OCI-LY7 (cell line): ENCODE measurements around the gene MTERF1. TPM values are rescaled to one million over a fixed set of nuclear protein-coding genes. Genes with fewer than 3 reads are reported as not detected.

Experiments
- BruUV-seq: library from RNA; stranded (reverse); fragments of 400-500 nt; replicated peaks from 2 replicates; lab custom pipeline; 2021; lab: Mats Ljungman, UMichigan
- CTCF ChIA-PET: fragments of 300-600 bp; sonication (Branson Sonifier 250); formaldehyde crosslinking; loops from one replicate; lab custom pipeline; 2022; ENCODE audit warnings: antibody characterized with exemption; ENCODE audit not compliant: unreplicated experiment; lab: Charles Lee
- POLR2A ChIA-PET: fragments of 300-600 bp; sonication (Branson Sonifier 250); formaldehyde crosslinking; loops from one replicate; lab custom pipeline; 2022; ENCODE audit warnings: antibody characterized with exemption; lab: Charles Lee
- DNase-seq: peaks from one replicate; pipeline ENCODE4 v3.0.0-alpha.2; 2015; ENCODE audit warnings: low spot score
- H2AFZ ChIP-seq: fragments of 200-600 bp; sonication (generic), shearing (Covaris generic); 2 replicates; pipeline ENCODE4 v1.6.1; 2014; ENCODE audit warnings: mild to moderate bottlenecking, antibody characterized with exemption, low read length, moderate library complexity
- H3K27ac ChIP-seq: fragments of 200-600 bp; sonication (generic); 2 replicates; pipeline ENCODE4 v1.5.1; 2014; ENCODE audit warnings: mixed run types, low read depth, mild to moderate bottlenecking, moderate library complexity, low read length, inconsistent platforms; ENCODE audit not compliant: poor library complexity, severe bottlenecking
- H3K36me3 ChIP-seq: fragments of 200-600 bp; sonication (generic); 2 replicates; pipeline ENCODE4 v1.6.1; 2014; ENCODE audit warnings: mild to moderate bottlenecking, antibody characterized with exemption, low read length, moderate library complexity, mixed read lengths; ENCODE audit not compliant: insufficient read depth
- H3K4me1 ChIP-seq: fragments of 200-600 bp; sonication (generic); 2 replicates; pipeline ENCODE4 v1.5.1; 2014; ENCODE audit warnings: mild to moderate bottlenecking, low read length; ENCODE audit not compliant: insufficient read depth, poor library complexity, severe bottlenecking
- H3K4me2 ChIP-seq: fragments of 200-600 bp; sonication (generic); 2 replicates; pipeline ENCODE4 v1.6.1; 2014; ENCODE audit warnings: mild to moderate bottlenecking, low read length
- H3K4me3 ChIP-seq: fragments of 200-600 bp; sonication (generic); 2 replicates; pipeline ENCODE4 v1.5.1; 2014; ENCODE audit warnings: mild to moderate bottlenecking, low read depth, low read length; ENCODE audit not compliant: poor library complexity, severe bottlenecking
- H3K79me2 ChIP-seq: fragments of 200-600 bp; sonication (generic); 2 replicates; pipeline ENCODE4 v1.6.1; 2016; ENCODE audit warnings: low read depth, mild to moderate bottlenecking, low read length, moderate library complexity, mixed read lengths; ENCODE audit not compliant: insufficient read depth
- H3K9me2 ChIP-seq: fragments of 200-600 bp; sonication (generic); 2 replicates; pipeline ENCODE4 v1.6.1; 2016; ENCODE audit warnings: mild to moderate bottlenecking, low read length, mixed read lengths; ENCODE audit not compliant: insufficient read depth
- H3K9me3 ChIP-seq: fragments of 200-600 bp; sonication (generic); 2 replicates; pipeline ENCODE4 v1.6.1; 2014; ENCODE audit warnings: mild to moderate bottlenecking, mixed run types, low read length, mixed read lengths
- H4K20me1 ChIP-seq: fragments of 200-600 bp; sonication (generic); 2 replicates; pipeline ENCODE4 v1.6.1; 2014; ENCODE audit warnings: mild to moderate bottlenecking, antibody characterized with exemption, low read length, moderate library complexity, mixed read lengths; ENCODE audit not compliant: insufficient read depth
- EZH2phosphoT487 ChIP-seq: fragments of 200-600 bp; sonication (generic); IDR thresholded peaks from 2 replicates; pipeline ENCODE4 v1.6.1; 2018; ENCODE audit warnings: low read depth, borderline replicate concordance, mild to moderate bottlenecking, mixed run types, antibody characterized with exemption, low read length, moderate library complexity, mixed read lengths
- intact Hi-C: fragments of 100-400 bp; cut with micrococcal nuclease; formaldehyde crosslinking; loops from one replicate; pipeline ENCODE4 v1.10.0; 2022; ENCODE audit not compliant: unreplicated experiment
- total RNA-seq, 2 experiments: library from RNA; depleted of rRNA in 1 of 2; stranded (reverse); fragments of >200 nt in 1 of 2; shearing (Covaris generic) in 1 of 2; gene quantifications; 2 replicates each; pipeline ENCODE4 v1.2.3, GENCODE V29; 2014 to 2022
- TF ChIP-seq, protein P1 (sequence below): fragments of 200-600 bp; sonication (generic); conservative IDR thresholded peaks from 2 replicates; pipeline ENCODE4 v1.5.1; 2014; ENCODE audit warnings: mild to moderate bottlenecking, antibody characterized with exemption, low read length, moderate library complexity, mixed read lengths

The MTERF1 gene
- total RNA-seq, 2 experiments from 2014 or later = 12.6 to 21.4 TPM

DNA sequence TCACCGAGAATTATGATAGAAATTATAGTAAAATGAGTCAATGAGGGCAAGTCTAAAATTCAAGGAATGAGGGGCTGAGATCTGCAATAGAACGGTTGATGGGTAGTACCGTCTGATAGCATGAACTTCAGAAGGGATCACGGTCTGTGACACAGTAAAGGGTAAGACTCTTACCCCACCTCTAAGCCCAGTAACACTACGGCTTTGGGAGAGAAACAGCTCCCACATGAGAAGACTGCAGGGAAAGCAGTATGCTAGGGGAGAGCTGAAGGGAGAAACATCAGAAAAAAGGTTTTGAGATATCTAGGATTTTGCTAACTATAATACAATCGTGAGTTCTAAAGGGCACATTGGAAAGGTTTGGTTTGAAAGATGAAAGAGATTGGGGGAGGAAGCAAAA, 47.4 kb upstream of the MTERF1 start:
- no peaks in the 10 kb centered on the region for H3K36me3 ChIP-seq
- H3K4me1 ChIP-seq = no peaks in the 10 kb centered on the region
- H2AFZ ChIP-seq = no peak overlapping the region
- no peak for DNase-seq
- H3K9me2 ChIP-seq = no peaks in the 10 kb centered on the region
- intact Hi-C loops = no loop called here
- no TSS peak for BruUV-seq
- no peaks in the 10 kb centered on the region for H4K20me1 ChIP-seq
- no peak overlapping the region for H3K4me2 ChIP-seq
- H3K27ac ChIP-seq = no peak overlapping the region
- CTCF ChIA-PET = no interaction called here
- H3K79me2 ChIP-seq = no peaks in the 10 kb centered on the region
- TF ChIP-seq, protein P1, sequence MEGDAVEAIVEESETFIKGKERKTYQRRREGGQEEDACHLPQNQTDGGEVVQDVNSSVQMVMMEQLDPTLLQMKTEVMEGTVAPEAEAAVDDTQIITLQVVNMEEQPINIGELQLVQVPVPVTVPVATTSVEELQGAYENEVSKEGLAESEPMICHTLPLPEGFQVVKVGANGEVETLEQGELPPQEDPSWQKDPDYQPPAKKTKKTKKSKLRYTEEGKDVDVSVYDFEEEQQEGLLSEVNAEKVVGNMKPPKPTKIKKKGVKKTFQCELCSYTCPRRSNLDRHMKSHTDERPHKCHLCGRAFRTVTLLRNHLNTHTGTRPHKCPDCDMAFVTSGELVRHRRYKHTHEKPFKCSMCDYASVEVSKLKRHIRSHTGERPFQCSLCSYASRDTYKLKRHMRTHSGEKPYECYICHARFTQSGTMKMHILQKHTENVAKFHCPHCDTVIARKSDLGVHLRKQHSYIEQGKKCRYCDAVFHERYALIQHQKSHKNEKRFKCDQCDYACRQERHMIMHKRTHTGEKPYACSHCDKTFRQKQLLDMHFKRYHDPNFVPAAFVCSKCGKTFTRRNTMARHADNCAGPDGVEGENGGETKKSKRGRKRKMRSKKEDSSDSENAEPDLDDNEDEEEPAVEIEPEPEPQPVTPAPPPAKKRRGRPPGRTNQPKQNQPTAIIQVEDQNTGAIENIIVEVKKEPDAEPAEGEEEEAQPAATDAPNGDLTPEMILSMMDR = no peak
- no peak for TF ChIP-seq EZH2phosphoT487
- H3K9me3 ChIP-seq = no peaks in the 10 kb centered on the region
- POLR2A ChIA-PET = interaction anchor here (0.7 to 2.2 kb wide), 3 partner anchors 11 to 1085 kb away, joined by 5 read pairs; no protein-coding TSS in a partner anchor
- no peak overlapping the region for H3K4me3 ChIP-seq

DNA sequence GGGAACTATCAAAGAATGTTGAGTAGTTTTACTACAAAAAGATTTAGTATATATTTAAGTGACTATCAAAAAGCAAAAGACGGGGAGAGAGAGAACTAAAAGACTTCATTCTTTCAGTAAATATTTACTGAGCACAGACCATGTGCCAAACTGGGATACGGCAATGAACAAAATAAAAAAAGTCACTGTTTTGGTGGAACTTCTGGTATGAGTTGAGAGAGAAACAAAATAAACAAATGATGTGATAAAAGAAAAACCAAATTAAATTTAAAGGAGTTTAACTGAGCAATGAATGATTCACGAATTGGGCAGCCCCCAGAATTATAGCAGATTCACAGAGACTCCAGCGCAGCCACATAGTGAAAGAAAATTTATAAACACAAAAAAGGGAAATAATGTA, 42.4 kb upstream of the MTERF1 start:
- Histone ChIP-seq H3K36me3 (no peaks in the 10 kb centered on the region), H3K9me2 (no peaks in the 10 kb centered on the region), H3K4me3 (no peak overlapping the region), H3K27ac (no peak overlapping the region), H4K20me1 (no peaks in the 10 kb centered on the region), H3K4me2 (no peak overlapping the region), H3K79me2 (no peaks in the 10 kb centered on the region), H3K9me3 (no peaks in the 10 kb centered on the region), H3K4me1 (no peaks in the 10 kb centered on the region), H2AFZ (no peak overlapping the region)
- TF ChIP-seq, protein P1 = no peak
- no peak for TF ChIP-seq EZH2phosphoT487
- ChIA-PET POLR2A (no interaction called here), CTCF (no interaction called here)
- intact Hi-C loops = no loop called here
- no peak for DNase-seq
- BruUV-seq = no TSS peak

GRCh38 chr7:91918356-91918755, 37.9 kb upstream of the MTERF1 start:
- TF ChIP-seq EZH2phosphoT487 = no peak
- TF ChIP-seq, protein P1 = no peak
- Histone ChIP-seq H3K27ac (no peak overlapping the region), H3K9me2 (no peaks in the 10 kb centered on the region), H3K4me1 (no peaks in the 10 kb centered on the region), H3K4me3 (no peak overlapping the region), H2AFZ (no peak overlapping the region), H3K36me3 (no peaks in the 10 kb centered on the region), H4K20me1 (no peaks in the 10 kb centered on the region), H3K9me3 (no peaks in the 10 kb centered on the region), H3K4me2 (no peak overlapping the region), H3K79me2 (no peaks in the 10 kb centered on the region)
- CTCF ChIA-PET = no interaction called here
- DNase-seq = no peak
- BruUV-seq = no TSS peak
- intact Hi-C loops = no loop called here
- POLR2A ChIA-PET = interaction anchor here (0.7 kb wide), 1 partner anchor 819 kb away, joined by 3 read pairs; no protein-coding TSS in a partner anchor
